Endodermal cell (in vitro differentiated cells): ENCODE data around the gene PROS1. TPM values are rescaled to one million over a fixed set of nuclear protein-coding genes. Genes with fewer than 3 reads are reported as not detected.

ENCODE experiments used
- DNase-seq: peaks from one replicate; pipeline ENCODE4 v3.0.0-alpha.2; 2017
- H3K27ac ChIP-seq: 2 replicates; pipeline ENCODE4 v1.5.1; 2013; ENCODE audit warnings: mild to moderate bottlenecking, low read depth, low read length, moderate library complexity
- H3K27me3 ChIP-seq: 2 replicates; pipeline ENCODE4 v1.6.1; 2013; ENCODE audit warnings: mild to moderate bottlenecking, low read length, moderate library complexity; ENCODE audit not compliant: insufficient read depth, control insufficient read depth, poor library complexity, severe bottlenecking
- H3K36me3 ChIP-seq: 2 replicates; pipeline ENCODE4 v1.7.0; 2013; ENCODE audit warnings: mild to moderate bottlenecking, low read length, moderate library complexity; ENCODE audit not compliant: control insufficient read depth, insufficient read depth
- H3K4me1 ChIP-seq: one replicate; pipeline ENCODE4 v1.7.0; 2013; ENCODE audit warnings: low read length; ENCODE audit not compliant: control insufficient read depth, insufficient read depth
- H3K4me3 ChIP-seq: 2 replicates; pipeline ENCODE4 v1.5.1; 2013; ENCODE audit warnings: mild to moderate bottlenecking, low read length, moderate library complexity
- H3K9ac ChIP-seq: 2 replicates; pipeline ENCODE4 v1.6.1; 2013; ENCODE audit warnings: mild to moderate bottlenecking, low read length, moderate library complexity; ENCODE audit not compliant: poor library complexity, severe bottlenecking; ENCODE audit errors: extremely low read depth
- H3K9me3 ChIP-seq: 2 replicates; pipeline ENCODE4 v1.6.1; 2013; ENCODE audit warnings: mild to moderate bottlenecking, low read length, moderate library complexity; ENCODE audit not compliant: control insufficient read depth
- H3K27ac Mint-ChIP-seq: 2 replicates; pipeline ENCODE4 v1.8.0; 2020; ENCODE audit warnings: mixed read lengths
- H3K27me3 Mint-ChIP-seq: 2 replicates; pipeline ENCODE4 v1.8.0; 2021; ENCODE audit warnings: mild to moderate bottlenecking, mixed read lengths; ENCODE audit not compliant: insufficient read depth
- H3K36me3 Mint-ChIP-seq: 2 replicates; pipeline ENCODE4 v1.8.0; 2020; ENCODE audit warnings: low read depth, mixed read lengths
- H3K4me1 Mint-ChIP-seq: 2 replicates; pipeline ENCODE4 v1.8.0; 2020; ENCODE audit warnings: mixed read lengths
- H3K4me3 Mint-ChIP-seq: 2 replicates; pipeline ENCODE4 v1.8.0; 2020; ENCODE audit warnings: mild to moderate bottlenecking, moderate library complexity, mixed read lengths
- H3K9me3 Mint-ChIP-seq: 2 replicates; pipeline ENCODE4 v1.8.0; 2020; ENCODE audit warnings: mild to moderate bottlenecking, mixed read lengths
- WGBS, 2 experiments: methylation state at CpG; one replicate each; pipeline versions ENCODE4 v1.1.5 to v1.1.7; 2013; ENCODE audit warnings: missing lambda C conversion rate in 2 of 2, mixed read lengths in 1 of 2; ENCODE audit not compliant: insufficient coverage in 1 of 2, insufficient read length in 1 of 2; 5-methylcytosine and 5-hydroxymethylcytosine counted together
- total RNA-seq, 2 donors: library from RNA; stranded (reverse); fragmentation: NEBNext Ultra II Directional in 1 of 2; extraction: Animal tissue kit (Norgen Biotek cat#: 25700) in 1 of 2; gene quantifications; 2 replicates in 1 of 2; 3 replicates in 1 of 2; pipeline ENCODE4 v1.2.1, GENCODE V29; 2021
- TF ChIP-seq, protein P1 (sequence below): fragments of 200-600 bp; sonication (generic); conservative IDR thresholded peaks from 2 replicates; pipeline ENCODE4 v1.5.0; 2021; ENCODE audit warnings: antibody characterized with exemption, mild to moderate bottlenecking

Gene PROS1
- total RNA-seq, 2 donors from 2014 or later, result 8.8 to 52.4 TPM

DNA sequence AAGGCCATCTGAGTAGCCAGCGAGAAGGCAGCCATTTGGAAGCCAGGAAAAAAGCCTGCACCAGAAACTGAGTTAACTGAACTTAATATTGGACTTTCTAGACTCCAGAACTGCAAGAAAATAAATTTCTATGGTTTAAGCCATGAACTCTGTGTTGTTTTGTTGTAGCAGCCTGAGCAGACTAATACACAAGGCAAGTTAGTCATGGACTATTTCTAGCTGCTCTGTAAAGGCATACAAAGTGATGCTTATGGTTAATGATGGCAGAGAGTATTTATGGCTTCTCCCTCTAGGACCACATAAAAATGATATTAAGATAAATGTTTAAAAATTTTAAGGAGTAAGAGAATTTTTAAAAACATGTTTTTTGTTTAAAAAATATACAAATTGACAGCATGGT lies 37.1 kb downstream of the PROS1 start:
- no peak overlapping the region for H3K4me3 Mint-ChIP-seq
- no peak overlapping the region for H3K27ac ChIP-seq
- no peaks in the 10 kb centered on the region for H3K36me3 Mint-ChIP-seq
- H3K36me3 ChIP-seq, result no peaks in the 10 kb centered on the region
- H3K9ac ChIP-seq, result no peak overlapping the region
- no peaks in the 10 kb centered on the region for H3K4me1 Mint-ChIP-seq
- H3K27me3 Mint-ChIP-seq, result no peaks in the 10 kb centered on the region
- no peak overlapping the region for H3K4me3 ChIP-seq
- DNase-seq, result no peak
- H3K9me3 Mint-ChIP-seq, result peaks cover 50% of the 10 kb centered on the region
- TF ChIP-seq, protein P1, sequence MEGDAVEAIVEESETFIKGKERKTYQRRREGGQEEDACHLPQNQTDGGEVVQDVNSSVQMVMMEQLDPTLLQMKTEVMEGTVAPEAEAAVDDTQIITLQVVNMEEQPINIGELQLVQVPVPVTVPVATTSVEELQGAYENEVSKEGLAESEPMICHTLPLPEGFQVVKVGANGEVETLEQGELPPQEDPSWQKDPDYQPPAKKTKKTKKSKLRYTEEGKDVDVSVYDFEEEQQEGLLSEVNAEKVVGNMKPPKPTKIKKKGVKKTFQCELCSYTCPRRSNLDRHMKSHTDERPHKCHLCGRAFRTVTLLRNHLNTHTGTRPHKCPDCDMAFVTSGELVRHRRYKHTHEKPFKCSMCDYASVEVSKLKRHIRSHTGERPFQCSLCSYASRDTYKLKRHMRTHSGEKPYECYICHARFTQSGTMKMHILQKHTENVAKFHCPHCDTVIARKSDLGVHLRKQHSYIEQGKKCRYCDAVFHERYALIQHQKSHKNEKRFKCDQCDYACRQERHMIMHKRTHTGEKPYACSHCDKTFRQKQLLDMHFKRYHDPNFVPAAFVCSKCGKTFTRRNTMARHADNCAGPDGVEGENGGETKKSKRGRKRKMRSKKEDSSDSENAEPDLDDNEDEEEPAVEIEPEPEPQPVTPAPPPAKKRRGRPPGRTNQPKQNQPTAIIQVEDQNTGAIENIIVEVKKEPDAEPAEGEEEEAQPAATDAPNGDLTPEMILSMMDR, result no peak
- peaks cover 32% of the 10 kb centered on the region for H3K9me3 ChIP-seq
- no peak overlapping the region for H3K27ac Mint-ChIP-seq
- no peaks in the 10 kb centered on the region for H3K27me3 ChIP-seq
- H3K4me1 ChIP-seq, result no peaks in the 10 kb centered on the region
- WGBS, 2 experiments, result 70% methylated on average over 1 of the region's 1 CpG; no CpG with 5 or more reads in 1 of the 2 experiments

DNA sequence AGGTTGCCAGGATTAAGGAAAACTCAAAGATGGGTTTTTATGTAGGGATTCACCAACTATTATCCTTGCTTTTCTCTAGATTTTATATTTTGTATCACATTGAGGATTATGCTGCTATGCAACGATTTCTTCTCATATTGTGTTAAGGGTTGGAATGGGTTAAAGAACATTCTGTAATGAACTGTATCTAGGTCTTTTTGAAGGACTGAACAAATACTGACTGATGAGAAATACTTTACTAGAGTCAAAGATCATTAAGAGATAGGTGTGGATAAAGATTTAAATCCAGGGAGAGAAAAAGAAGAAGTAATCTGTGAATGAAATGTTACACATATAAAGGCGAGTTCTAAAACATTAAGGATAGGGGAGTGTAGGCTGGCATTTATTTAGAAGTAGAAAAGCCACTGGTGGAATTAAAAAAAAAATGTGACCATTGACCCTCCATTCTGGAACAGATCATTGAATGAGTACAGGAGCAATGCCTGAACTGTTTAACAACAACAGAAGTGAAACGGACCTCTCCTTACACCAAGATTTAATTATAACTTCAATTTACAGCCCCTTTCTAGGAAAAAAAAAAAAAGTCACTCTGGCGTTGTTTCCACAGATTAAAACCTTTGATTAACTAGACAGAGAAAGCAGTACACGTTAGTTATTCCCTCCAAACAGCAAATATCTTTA lies 39.2 kb downstream of the PROS1 start:
- no peaks in the 10 kb centered on the region for H3K36me3 Mint-ChIP-seq
- H3K9me3 ChIP-seq, result peaks cover 24% of the 10 kb centered on the region
- no peak overlapping the region for H3K4me3 ChIP-seq
- H3K36me3 ChIP-seq, result no peaks in the 10 kb centered on the region
- H3K27me3 ChIP-seq, result no peaks in the 10 kb centered on the region
- no peak overlapping the region for H3K9ac ChIP-seq
- no peaks in the 10 kb centered on the region for H3K4me1 ChIP-seq
- H3K9me3 Mint-ChIP-seq, result peaks cover 65% of the 10 kb centered on the region
- TF ChIP-seq, protein P1, result no peak
- 65 to 78% methylated on average over 3 to 5 of the region's 5 CpGs for WGBS, 2 experiments
- DNase-seq, result no peak
- H3K27ac ChIP-seq, result no peak overlapping the region
- H3K4me1 Mint-ChIP-seq, result no peaks in the 10 kb centered on the region
- no peak overlapping the region for H3K27ac Mint-ChIP-seq
- H3K27me3 Mint-ChIP-seq, result no peaks in the 10 kb centered on the region
- no peak overlapping the region for H3K4me3 Mint-ChIP-seq

DNA sequence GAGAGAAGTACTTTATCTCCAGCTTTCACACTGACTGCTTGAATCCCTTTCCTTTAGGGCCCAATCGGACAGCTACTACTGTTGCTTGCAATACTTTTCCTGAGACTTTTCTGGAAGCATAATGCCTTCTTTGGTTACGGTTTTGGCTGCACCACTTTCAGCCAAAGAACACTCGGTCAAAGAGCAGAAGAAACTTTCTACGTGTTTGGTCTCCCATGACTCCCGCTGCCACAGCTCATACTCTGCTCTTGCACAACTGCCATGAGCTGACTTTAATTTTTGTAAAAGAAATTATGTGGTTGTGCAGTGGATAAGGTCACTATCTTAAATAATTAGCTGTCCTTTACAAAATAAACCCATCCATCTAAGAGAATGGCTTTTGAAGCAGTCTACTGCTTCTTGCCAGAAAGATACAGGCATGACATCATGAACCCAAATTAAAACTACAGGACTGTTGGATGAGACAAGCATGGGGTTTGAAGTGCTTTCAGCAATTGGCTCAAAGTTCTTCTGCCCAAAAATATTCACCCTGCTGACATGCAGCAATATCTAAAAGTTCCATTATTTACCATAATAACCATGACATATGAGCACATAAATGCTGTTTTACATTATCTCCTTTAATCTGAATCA lies 42.0 kb downstream of the PROS1 start:
- no peaks in the 10 kb centered on the region for H3K36me3 ChIP-seq
- H3K27me3 ChIP-seq, result no peaks in the 10 kb centered on the region
- WGBS, 2 experiments, result 75 to 83% methylated on average over 4 to 5 of the region's 5 CpGs
- H3K4me3 ChIP-seq, result no peak overlapping the region
- Mint-ChIP-seq H3K36me3 (no peaks in the 10 kb centered on the region), H3K9me3 (peaks cover 82% of the 10 kb centered on the region), H3K27ac (no peak overlapping the region), H3K4me1 (no peaks in the 10 kb centered on the region), H3K27me3 (no peaks in the 10 kb centered on the region), H3K4me3 (no peak overlapping the region)
- no peak overlapping the region for H3K27ac ChIP-seq
- H3K9me3 ChIP-seq, result peaks cover 30% of the 10 kb centered on the region
- TF ChIP-seq, protein P1, result no peak
- no peak overlapping the region for H3K9ac ChIP-seq
- H3K4me1 ChIP-seq, result no peaks in the 10 kb centered on the region
- DNase-seq, result no peak
